ENCODE data around the gene HBG1. TPM values are rescaled to one million over a fixed set of nuclear protein-coding genes. Genes with fewer than 3 reads are reported as not detected.

Gene HBG1
- total and polyA plus RNA-seq, 2 of the 4 experiments (the other 2 are of a cell fraction) = not detected

DNA sequence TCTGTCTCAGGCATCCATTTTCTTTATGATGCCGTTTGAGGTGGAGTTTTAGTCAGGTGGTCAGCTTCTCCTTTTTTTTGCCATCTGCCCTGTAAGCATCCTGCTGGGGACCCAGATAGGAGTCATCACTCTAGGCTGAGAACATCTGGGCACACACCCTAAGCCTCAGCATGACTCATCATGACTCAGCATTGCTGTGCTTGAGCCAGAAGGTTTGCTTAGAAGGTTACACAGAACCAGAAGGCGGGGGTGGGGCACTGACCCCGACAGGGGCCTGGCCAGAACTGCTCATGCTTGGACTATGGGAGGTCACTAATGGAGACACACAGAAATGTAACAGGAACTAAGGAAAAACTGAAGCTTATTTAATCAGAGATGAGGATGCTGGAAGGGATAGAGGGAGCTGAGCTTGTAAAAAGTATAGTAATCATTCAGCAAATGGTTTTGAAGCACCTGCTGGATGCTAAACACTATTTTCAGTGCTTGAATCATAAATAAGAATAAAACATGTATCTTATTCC, 31.0 kb upstream of the HBG1 start:
- H2BK5ac ChIP-seq (ENCODE audit: low read depth, low read length, poor library complexity, severe bottlenecking) = peak overlapping the region; percentile 94
- H3K9me3 ChIP-seq (ENCODE audit: control insufficient read depth, insufficient read depth, low read length) = no peaks in the 10 kb centered on the region
- WGBS, 2 experiments (ENCODE audit: extremely low coverage in 2 of 2, insufficient read length in 1 of 2) = 8% methylated on average over 2 of the region's 3 CpGs; no CpG with 5 or more reads in 1 of the 2 experiments
- H4K91ac ChIP-seq (ENCODE audit: insufficient read depth, low read depth, low read length) = peak overlapping the region; percentile 96; the same call in 1 of the 2 replicates
- CTCF ChIA-PET = interaction anchor here (1.1 to 1.3 kb wide), 2 partner anchors 11 to 13 kb away, joined by 3 read pairs; no protein-coding TSS in a partner anchor
- H3K4me3 ChIP-seq (ENCODE audit: insufficient read depth, low read depth, low read length) = no peak overlapping the region
- intact Hi-C loops (cut with micrococcal nuclease) = no loop called here
- no peak overlapping the region for H3K9ac ChIP-seq (ENCODE audit: low read depth, low read length)
- H2BK20ac ChIP-seq (ENCODE audit: low read depth, low read length) = peak overlapping the region; percentile 99; the same call in 1 of the 2 replicates
- peaks cover 7% of the 10 kb centered on the region; the same call in 1 of the 2 replicates for H3K9me1 ChIP-seq (ENCODE audit: insufficient read depth, low read length)
- peak overlapping the region; percentile 85; the same call in 1 of the 2 replicates for H3K27ac ChIP-seq (ENCODE audit: insufficient read depth, low read length)
- peak overlapping the region; percentile 82 for H3K4ac ChIP-seq (ENCODE audit: low read depth, low read length)
- H3K27me3 ChIP-seq (ENCODE audit: control insufficient read depth, insufficient read depth, low read length) = no peaks in the 10 kb centered on the region
- peaks cover 14% of the 10 kb centered on the region for H3K4me1 ChIP-seq (ENCODE audit: control insufficient read depth, insufficient read depth, low read length)
- H4K20me1 ChIP-seq (ENCODE audit: insufficient read depth, low read length) = no peaks in the 10 kb centered on the region
- no peak overlapping the region for H3K18ac ChIP-seq (ENCODE audit: low read depth, low read length)
- H2AFZ ChIP-seq (replicated peaks; ENCODE audit: low read length, poor library complexity) = peak overlapping the region; percentile 47
- DNase-seq (peak; percentile 100), ATAC-seq (ENCODE audit: low read depth) (peak; percentile 99)
- peak overlapping the region; percentile 67 to 97; a peak in 1 of 4 replicates for H4K8ac ChIP-seq (ENCODE audit: low read depth in 2 of 2, low read length in 2 of 2)
- H3K4me2 ChIP-seq (ENCODE audit: low read depth, low read length) = no peak overlapping the region
- H2BK120ac ChIP-seq (ENCODE audit: low read depth, low read length) = peak overlapping the region; percentile 98
- in situ Hi-C loops (cut with MboI; ENCODE audit: low sequenced_read_pairs) = loop anchor here (10.0 kb wide), 1 partner anchor 84 kb away; no protein-coding TSS in a partner anchor
- no peak overlapping the region for H2AK9ac ChIP-seq (replicated peaks; ENCODE audit: low read depth, low read length, poor library complexity)
- H4K5ac ChIP-seq (ENCODE audit: low read depth, low read length) = no peak overlapping the region; the same call in 1 of the 2 replicates
- no TSS peak for BruUV-seq (replicated peaks)
- 0 out of 3 replicates have a peak overlapping the region, but pooled peaks have one; percentile 9 for H2BK15ac ChIP-seq (ENCODE audit: low read depth, low read length)
- dilution Hi-C loops (cut with HindIII; ENCODE audit: low sequenced_read_pairs, unreplicated experiment) = no loop called here
- H3K23ac ChIP-seq (ENCODE audit: low read depth, low read length) = no peak overlapping the region
- peak overlapping the region; percentile 54; the same call in 1 of the 2 replicates for H3K56ac ChIP-seq (ENCODE audit: extremely low read depth, insufficient read depth, low read length)
- no peak overlapping the region for H2AK5ac ChIP-seq (ENCODE audit: low read depth, low read length)
- H3K79me1 ChIP-seq (ENCODE audit: low read depth in 1 of 2, low read length in 2 of 2) = no peaks in the 10 kb centered on the region
- POLR2A ChIA-PET (ENCODE audit: unreplicated experiment) = interaction anchor here (0.6 kb wide), 1 partner anchor 84 kb away, joined by 4 read pairs; no protein-coding TSS in a partner anchor
- peak overlapping the region; percentile 90; the same call in 1 of the 2 replicates for H3K14ac ChIP-seq (replicated peaks; ENCODE audit: low read depth, low read length)
- H3K36me3 ChIP-seq (ENCODE audit: control insufficient read depth, insufficient read depth, low read length) = no peaks in the 10 kb centered on the region
- no peak for TF ChIP-seq MXI1 (IDR thresholded peaks at IDR 0.05; ENCODE audit: borderline replicate concordance, low read depth, low read length)
- peak; percentile 95 for TF ChIP-seq RCOR1 (IDR thresholded peaks at IDR 0.05; ENCODE audit: insufficient replicate concordance, low read length)
- 0 out of 2 replicates have a peak, but pooled peaks have one; percentile 51 for TF ChIP-seq CEBPB (IDR thresholded peaks at IDR 0.05; ENCODE audit: low read depth, low read length)
- TF ChIP-seq RFX5 (IDR thresholded peaks at IDR 0.05; ENCODE audit: low read depth, low read length) = no peak
- peak; percentile 67 for TF ChIP-seq USF2 (IDR thresholded peaks at IDR 0.05; ENCODE audit: low read depth, low read length)
- peak; percentile 92 for TF ChIP-seq MAFK (IDR thresholded peaks at IDR 0.05; ENCODE audit: low read depth, low read length)
- peak; percentile 82 for TF ChIP-seq BHLHE40 (IDR thresholded peaks at IDR 0.05; ENCODE audit: low read depth, low read length)
- TF ChIP-seq CHD1 (IDR thresholded peaks at IDR 0.05; ENCODE audit: low read depth, low read length) = no peak
- TF ChIP-seq SMC3 (IDR thresholded peaks at IDR 0.05; ENCODE audit: low read depth, low read length) = peak; percentile 14; the same call in 1 of the 2 replicates
- TF ChIP-seq NFE2L2 (IDR thresholded peaks at IDR 0.05; ENCODE audit: low read depth, low read length) = peak; percentile 100
- TF ChIP-seq FOS (IDR thresholded peaks at IDR 0.05; ENCODE audit: low read depth, low read length) = peak; percentile 100
- TF ChIP-seq MAZ (IDR thresholded peaks at IDR 0.05; ENCODE audit: borderline replicate concordance, low read depth, low read length) = peak; percentile 45; the same call in 1 of the 2 replicates
- TF ChIP-seq, protein P1, sequence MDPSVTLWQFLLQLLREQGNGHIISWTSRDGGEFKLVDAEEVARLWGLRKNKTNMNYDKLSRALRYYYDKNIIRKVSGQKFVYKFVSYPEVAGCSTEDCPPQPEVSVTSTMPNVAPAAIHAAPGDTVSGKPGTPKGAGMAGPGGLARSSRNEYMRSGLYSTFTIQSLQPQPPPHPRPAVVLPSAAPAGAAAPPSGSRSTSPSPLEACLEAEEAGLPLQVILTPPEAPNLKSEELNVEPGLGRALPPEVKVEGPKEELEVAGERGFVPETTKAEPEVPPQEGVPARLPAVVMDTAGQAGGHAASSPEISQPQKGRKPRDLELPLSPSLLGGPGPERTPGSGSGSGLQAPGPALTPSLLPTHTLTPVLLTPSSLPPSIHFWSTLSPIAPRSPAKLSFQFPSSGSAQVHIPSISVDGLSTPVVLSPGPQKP (IDR thresholded peaks at IDR 0.05; ENCODE audit: borderline replicate concordance, low read depth, low read length) = no peak
- TF ChIP-seq, protein P2, sequence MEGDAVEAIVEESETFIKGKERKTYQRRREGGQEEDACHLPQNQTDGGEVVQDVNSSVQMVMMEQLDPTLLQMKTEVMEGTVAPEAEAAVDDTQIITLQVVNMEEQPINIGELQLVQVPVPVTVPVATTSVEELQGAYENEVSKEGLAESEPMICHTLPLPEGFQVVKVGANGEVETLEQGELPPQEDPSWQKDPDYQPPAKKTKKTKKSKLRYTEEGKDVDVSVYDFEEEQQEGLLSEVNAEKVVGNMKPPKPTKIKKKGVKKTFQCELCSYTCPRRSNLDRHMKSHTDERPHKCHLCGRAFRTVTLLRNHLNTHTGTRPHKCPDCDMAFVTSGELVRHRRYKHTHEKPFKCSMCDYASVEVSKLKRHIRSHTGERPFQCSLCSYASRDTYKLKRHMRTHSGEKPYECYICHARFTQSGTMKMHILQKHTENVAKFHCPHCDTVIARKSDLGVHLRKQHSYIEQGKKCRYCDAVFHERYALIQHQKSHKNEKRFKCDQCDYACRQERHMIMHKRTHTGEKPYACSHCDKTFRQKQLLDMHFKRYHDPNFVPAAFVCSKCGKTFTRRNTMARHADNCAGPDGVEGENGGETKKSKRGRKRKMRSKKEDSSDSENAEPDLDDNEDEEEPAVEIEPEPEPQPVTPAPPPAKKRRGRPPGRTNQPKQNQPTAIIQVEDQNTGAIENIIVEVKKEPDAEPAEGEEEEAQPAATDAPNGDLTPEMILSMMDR (conservative IDR thresholded peaks at IDR 0.05; ENCODE audit: low read depth, low read length) = no peak
